HCT116 (cell line): ENCODE data around the gene CSF3R. TPM values are rescaled to one million over a fixed set of nuclear protein-coding genes. Genes with fewer than 3 reads are reported as not detected.

ENCODE experiments used
- ATAC-seq: fragments of 200-7000 bp; cut with Tn5 transposase; 2 replicates; pipeline ENCODE4 v1.9.1; 2020; ENCODE audit warnings: mild to moderate bottlenecking, moderate library complexity
- BruUV-seq: library from RNA; stranded (reverse); fragments of 400-500 nt; replicated peaks from 2 replicates; lab custom pipeline; 2021; lab: Mats Ljungman, UMichigan
- CTCF ChIA-PET: fragments of 300-600 bp; sonication (Branson Sonifier 250); formaldehyde crosslinking; loops from one replicate; lab custom pipeline; 2021; ENCODE audit warnings: antibody characterized with exemption; lab: Charles Lee
- POLR2A ChIA-PET: fragments of 300-600, 350-600 bp; sonication (Branson Sonifier 250); formaldehyde crosslinking; loops from one replicate; lab custom pipeline; 2021; ENCODE audit warnings: antibody characterized with exemption; lab: Charles Lee
- RAD21 ChIA-PET, 2 experiments: fragments of 300-600 bp; sonication (Branson Sonifier 250); formaldehyde crosslinking; loops; one replicate each; lab custom pipeline; 2023; ENCODE audit warnings: low total read pairs in 2 of 2; ENCODE audit not compliant: uncharacterized antibody in 2 of 2, unreplicated experiment in 2 of 2, low non-redundant PET in 1 of 2; lab: Charles Lee
- DNase-seq: peaks from one replicate; pipeline ENCODE4 v3.0.0-alpha.2; 2010; ENCODE audit warnings: low read depth, low spot score
- H2AFZ ChIP-seq: fragments of 200-600 bp; shearing (Covaris generic), sonication (generic); 2 replicates; pipeline ENCODE4 v1.6.1; 2017; ENCODE audit warnings: low read depth, mixed run types, mixed read lengths, antibody characterized with exemption, low read length; ENCODE audit not compliant: poor library complexity, severe bottlenecking
- H3K27ac ChIP-seq: 2 replicates; pipeline ENCODE4 v1.5.1; 2012; ENCODE audit warnings: low read depth, low read length
- H3K27me3 ChIP-seq: fragments of 200-600 bp; sonication (generic); 2 replicates; pipeline ENCODE4 v1.6.1; 2016; ENCODE audit warnings: mixed run types, low read length, mixed read lengths; ENCODE audit not compliant: insufficient read depth
- H3K36me3 ChIP-seq, 2 experiments: fragments of 200-500 bp in 1 of 2; fragments of 200-600 bp in 1 of 2; sonication (Bioruptor generic) in 1 of 2; sonication (generic) in 1 of 2; 2 replicates each; pipeline versions ENCODE4 v1.5.1 to v1.6.1; 2014 to 2016; ENCODE audit warnings: low read length in 2 of 2, inconsistent platforms in 1 of 2, mixed read lengths in 1 of 2, mixed run types in 1 of 2; ENCODE audit not compliant: insufficient read depth in 2 of 2, control insufficient read depth in 1 of 2
- H3K4me1 ChIP-seq, 2 experiments: fragments of 200-600 bp in 1 of 2; sonication (generic) in 1 of 2; 2 replicates each; pipeline versions ENCODE4 v1.5.1 to v1.6.1; 2012 to 2017; ENCODE audit warnings: low read length in 2 of 2, inconsistent platforms in 1 of 2, mild to moderate bottlenecking in 1 of 2, mixed read lengths in 1 of 2, mixed run types in 1 of 2, moderate library complexity in 1 of 2; ENCODE audit not compliant: insufficient read depth in 2 of 2, control insufficient read depth in 1 of 2
- H3K4me2 ChIP-seq: fragments of 200-600 bp; sonication (generic); 2 replicates; pipeline ENCODE4 v1.6.1; 2017; ENCODE audit warnings: mixed run types, low read length, mixed read lengths
- H3K4me3 ChIP-seq, 2 experiments: fragments of 200-600 bp in 1 of 2; sonication (generic) in 1 of 2; replicated peaks in 1 of 2; 2 replicates each; pipeline ENCODE4 v1.5.1; 2011 to 2016; ENCODE audit warnings: low read length in 2 of 2, control low read depth in 1 of 2, low read depth in 1 of 2, mild to moderate bottlenecking in 1 of 2, mixed read lengths in 1 of 2, mixed run types in 1 of 2
- H3K79me2 ChIP-seq: fragments of 200-600 bp; sonication (generic); 2 replicates; pipeline ENCODE4 v1.6.1; 2017; ENCODE audit warnings: mild to moderate bottlenecking, mixed run types, low read length, moderate library complexity, mixed read lengths; ENCODE audit not compliant: insufficient read depth
- H3K9ac ChIP-seq: fragments of 200-600 bp; sonication (generic); 2 replicates; pipeline ENCODE4 v1.6.1; 2016; ENCODE audit warnings: low read length, mixed read lengths
- H3K9me2 ChIP-seq: fragments of 200-600 bp; sonication (generic), shearing (Covaris generic); 2 replicates; pipeline ENCODE4 v1.6.1; 2017; ENCODE audit warnings: mixed run types, mild to moderate bottlenecking, moderate library complexity; ENCODE audit not compliant: insufficient read depth
- H3K9me3 ChIP-seq, 2 experiments: fragments of 200-500 bp in 1 of 2; fragments of 200-600 bp in 1 of 2; sonication (Bioruptor generic) in 1 of 2; sonication (generic) in 1 of 2; 2 replicates each; pipeline ENCODE4 v1.6.1; 2014 to 2017; ENCODE audit warnings: low read length in 2 of 2, mixed read lengths in 2 of 2, inconsistent platforms in 1 of 2, low read depth in 1 of 2, mild to moderate bottlenecking in 1 of 2, mixed run types in 1 of 2, moderate library complexity in 1 of 2; ENCODE audit not compliant: control insufficient read depth in 1 of 2, insufficient read depth in 1 of 2
- H4K20me1 ChIP-seq: fragments of 200-600 bp; sonication (generic), shearing (Covaris generic); 2 replicates; pipeline ENCODE4 v1.6.1; 2017; ENCODE audit warnings: mixed run types, mild to moderate bottlenecking, moderate library complexity; ENCODE audit not compliant: insufficient read depth
- CEBPB ChIP-seq: IDR thresholded peaks from 2 replicates; pipeline ENCODE4 v1.6.1; 2012; ENCODE audit warnings: low read depth
- ELF1 ChIP-seq: IDR thresholded peaks from 2 replicates; pipeline ENCODE4 v1.6.1; 2012; ENCODE audit warnings: low read depth, borderline replicate concordance
- EZH2 ChIP-seq: fragments of 200-600 bp; sonication (generic); IDR thresholded peaks from 2 replicates; pipeline ENCODE4 v1.6.1; 2017; ENCODE audit warnings: antibody characterized with exemption, mixed run types
- FOSL1 ChIP-seq: IDR thresholded peaks from 2 replicates; pipeline ENCODE4 v1.6.1; 2012; ENCODE audit warnings: low read depth
- POLR2A ChIP-seq: IDR thresholded peaks from 2 replicates; pipeline ENCODE4 v1.7.0; 2011; ENCODE audit warnings: borderline replicate concordance; ENCODE audit not compliant: insufficient read depth, insufficient read length; ENCODE audit errors: extremely low read depth
- POLR2AphosphoS5 ChIP-seq: IDR thresholded peaks from 2 replicates; pipeline ENCODE4 v1.6.1; 2011; ENCODE audit warnings: mild to moderate bottlenecking, low read depth, low read length, moderate library complexity
- RAD21 ChIP-seq: IDR thresholded peaks from 2 replicates; pipeline ENCODE4 v1.6.1; 2012; ENCODE audit warnings: low read depth, mild to moderate bottlenecking
- SIN3A ChIP-seq: IDR thresholded peaks from 2 replicates; pipeline ENCODE4 v1.6.1; 2012; ENCODE audit warnings: low read depth
- SP1 ChIP-seq: IDR thresholded peaks from 2 replicates; pipeline ENCODE4 v1.6.1; 2012; ENCODE audit warnings: low read depth
- SRF ChIP-seq: IDR thresholded peaks from 2 replicates; pipeline ENCODE4 v1.6.1; 2012; ENCODE audit warnings: low read depth
- YY1 ChIP-seq: IDR thresholded peaks from 2 replicates; pipeline ENCODE4 v1.6.1; 2011; ENCODE audit warnings: low read length, low read depth, moderate library complexity, mild to moderate bottlenecking; ENCODE audit not compliant: insufficient replicate concordance; ENCODE audit errors: extremely low read depth
- intact Hi-C: fragments of 100-400 bp; cut with micrococcal nuclease; formaldehyde crosslinking; loops from 2 replicates; pipeline ENCODE4 v1.10.0; 2022
- total RNA-seq: library from RNA; stranded (reverse); gene quantifications from one replicate; pipeline ENCODE4 v1.2.1, GENCODE V29; 2021; ENCODE audit not compliant: unreplicated experiment
- TF ChIP-seq, protein P1 (sequence below): IDR thresholded peaks from 2 replicates; pipeline ENCODE4 v1.6.1; 2011; ENCODE audit warnings: mild to moderate bottlenecking, low read length, moderate library complexity; ENCODE audit not compliant: insufficient replicate concordance; ENCODE audit errors: extremely low read depth
- TF ChIP-seq, protein P2 (sequence below), 3 experiments: fragments of 200-600 bp in 1 of 3; sonication (generic) in 1 of 3; IDR thresholded peaks in 2 of 3; conservative IDR thresholded peaks in 1 of 3; 2 replicates each; pipeline ENCODE4 v1.5.1; 2012 to 2017; ENCODE audit warnings: low read depth in 2 of 3, low read length in 2 of 3, antibody characterized with exemption in 1 of 3, borderline replicate concordance in 1 of 3, control low read depth in 1 of 3, mild to moderate bottlenecking in 1 of 3, mixed read lengths in 1 of 3, mixed run types in 1 of 3, moderate library complexity in 1 of 3; ENCODE audit not compliant: insufficient read depth in 1 of 3
- TF ChIP-seq, protein P3 (sequence below): IDR thresholded peaks from 2 replicates; pipeline ENCODE4 v1.6.1; 2012; ENCODE audit warnings: low read depth

The CSF3R gene
- total RNA-seq, 1 experiment from 2014 or later: 0.32 TPM

DNA sequence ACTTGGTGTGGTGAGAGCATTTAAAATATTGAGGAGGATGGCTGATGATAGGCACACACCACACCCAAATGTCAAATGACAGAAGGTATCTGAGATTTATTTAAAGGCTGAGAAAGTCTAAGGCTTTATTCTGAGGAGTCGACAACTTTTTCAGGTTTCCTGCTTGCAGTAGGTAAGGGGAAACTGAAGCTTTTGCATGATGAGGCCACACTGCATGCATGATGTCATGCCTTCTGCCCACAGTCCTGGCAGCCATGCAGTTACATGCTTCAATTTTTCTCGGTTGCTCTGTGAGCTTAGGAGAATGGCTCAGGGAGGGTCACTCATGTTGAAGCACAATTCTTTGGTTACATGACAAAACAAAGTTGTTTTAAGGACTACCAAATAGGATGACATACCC lies 39.4 kb downstream of the CSF3R start:
- Histone ChIP-seq H2AFZ (no peak overlapping the region), H3K36me3 (no peaks in the 10 kb centered on the region), H4K20me1 (no peaks in the 10 kb centered on the region), H3K4me3 (no peak overlapping the region), H3K27me3 (no peaks in the 10 kb centered on the region), H3K9me2 (no peaks in the 10 kb centered on the region), H3K4me2 (no peak overlapping the region), H3K27ac (no peak overlapping the region), H3K9ac (no peak overlapping the region), H3K9me3 (no peaks in the 10 kb centered on the region), H3K4me1 (peaks cover 0 to 10% of the 10 kb centered on the region in 2 experiments; a peak in 1 of 4 replicates), H3K79me2 (no peaks in the 10 kb centered on the region)
- ChIA-PET RAD21 (no interaction called here), CTCF (no interaction called here), POLR2A (no interaction called here)
- intact Hi-C loops: loop anchor here (2.0 kb wide), 1 partner anchor 20 kb away; no protein-coding TSS in a partner anchor
- DNase-seq (no peak), ATAC-seq (no peak)
- TF ChIP-seq, protein P1, sequence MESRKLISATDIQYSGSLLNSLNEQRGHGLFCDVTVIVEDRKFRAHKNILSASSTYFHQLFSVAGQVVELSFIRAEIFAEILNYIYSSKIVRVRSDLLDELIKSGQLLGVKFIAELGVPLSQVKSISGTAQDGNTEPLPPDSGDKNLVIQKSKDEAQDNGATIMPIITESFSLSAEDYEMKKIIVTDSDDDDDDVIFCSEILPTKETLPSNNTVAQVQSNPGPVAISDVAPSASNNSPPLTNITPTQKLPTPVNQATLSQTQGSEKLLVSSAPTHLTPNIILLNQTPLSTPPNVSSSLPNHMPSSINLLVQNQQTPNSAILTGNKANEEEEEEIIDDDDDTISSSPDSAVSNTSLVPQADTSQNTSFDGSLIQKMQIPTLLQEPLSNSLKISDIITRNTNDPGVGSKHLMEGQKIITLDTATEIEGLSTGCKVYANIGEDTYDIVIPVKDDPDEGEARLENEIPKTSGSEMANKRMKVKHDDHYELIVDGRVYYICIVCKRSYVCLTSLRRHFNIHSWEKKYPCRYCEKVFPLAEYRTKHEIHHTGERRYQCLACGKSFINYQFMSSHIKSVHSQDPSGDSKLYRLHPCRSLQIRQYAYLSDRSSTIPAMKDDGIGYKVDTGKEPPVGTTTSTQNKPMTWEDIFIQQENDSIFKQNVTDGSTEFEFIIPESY: no peak
- TF ChIP-seq CEBPB (no peak), POLR2AphosphoS5 (no peak), RAD21 (no peak), EZH2 (no peak)
- BruUV-seq: no TSS peak

DNA sequence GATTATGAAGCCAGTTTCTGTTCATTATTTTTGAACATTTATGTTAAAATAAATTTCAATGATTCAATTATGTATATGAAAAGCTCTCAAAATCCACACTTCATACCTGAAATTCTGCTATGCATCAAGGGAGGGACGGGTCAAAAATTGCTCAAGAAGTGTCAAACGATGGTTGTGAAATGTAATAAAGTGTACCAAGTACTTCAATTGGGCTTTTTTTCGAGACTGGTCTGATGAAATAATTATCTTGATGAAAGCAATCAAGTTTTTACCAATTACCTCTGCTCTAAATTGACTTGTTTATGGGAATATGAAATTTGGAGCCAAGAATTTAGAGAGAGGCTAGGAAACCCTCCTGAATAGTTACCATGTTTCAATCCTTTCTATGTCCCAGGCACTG lies 40.4 kb downstream of the CSF3R start:
- no TSS peak for BruUV-seq
- ChIA-PET POLR2A (no interaction called here), RAD21 (no interaction called here), CTCF (no interaction called here)
- H3K79me2 ChIP-seq: no peaks in the 10 kb centered on the region
- H3K27ac ChIP-seq: no peak overlapping the region
- H3K4me3 ChIP-seq: no peak overlapping the region
- H3K27me3 ChIP-seq: no peaks in the 10 kb centered on the region
- H3K9ac ChIP-seq: no peak overlapping the region
- no peak overlapping the region for H2AFZ ChIP-seq
- DNase-seq: no peak
- peaks cover 5 to 16% of the 10 kb centered on the region in 2 experiments for H3K4me1 ChIP-seq
- no peak for ATAC-seq
- H4K20me1 ChIP-seq: no peaks in the 10 kb centered on the region
- H3K36me3 ChIP-seq: no peaks in the 10 kb centered on the region
- no peaks in the 10 kb centered on the region for H3K9me3 ChIP-seq
- intact Hi-C loops: loop anchor here (2.0 kb wide), 1 partner anchor 20 kb away; no protein-coding TSS in a partner anchor
- H3K9me2 ChIP-seq: no peaks in the 10 kb centered on the region
- no peak overlapping the region for H3K4me2 ChIP-seq
- TF ChIP-seq YY1 (no peak), POLR2A (no peak), ELF1 (no peak), SRF (no peak), FOSL1 (no peak), SIN3A (no peak), SP1 (no peak)
- TF ChIP-seq, protein P2, sequence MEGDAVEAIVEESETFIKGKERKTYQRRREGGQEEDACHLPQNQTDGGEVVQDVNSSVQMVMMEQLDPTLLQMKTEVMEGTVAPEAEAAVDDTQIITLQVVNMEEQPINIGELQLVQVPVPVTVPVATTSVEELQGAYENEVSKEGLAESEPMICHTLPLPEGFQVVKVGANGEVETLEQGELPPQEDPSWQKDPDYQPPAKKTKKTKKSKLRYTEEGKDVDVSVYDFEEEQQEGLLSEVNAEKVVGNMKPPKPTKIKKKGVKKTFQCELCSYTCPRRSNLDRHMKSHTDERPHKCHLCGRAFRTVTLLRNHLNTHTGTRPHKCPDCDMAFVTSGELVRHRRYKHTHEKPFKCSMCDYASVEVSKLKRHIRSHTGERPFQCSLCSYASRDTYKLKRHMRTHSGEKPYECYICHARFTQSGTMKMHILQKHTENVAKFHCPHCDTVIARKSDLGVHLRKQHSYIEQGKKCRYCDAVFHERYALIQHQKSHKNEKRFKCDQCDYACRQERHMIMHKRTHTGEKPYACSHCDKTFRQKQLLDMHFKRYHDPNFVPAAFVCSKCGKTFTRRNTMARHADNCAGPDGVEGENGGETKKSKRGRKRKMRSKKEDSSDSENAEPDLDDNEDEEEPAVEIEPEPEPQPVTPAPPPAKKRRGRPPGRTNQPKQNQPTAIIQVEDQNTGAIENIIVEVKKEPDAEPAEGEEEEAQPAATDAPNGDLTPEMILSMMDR (IDR thresholded peaks at IDR 0.05 in 2 of 3, conservative IDR thresholded peaks at IDR 0.05 in 1 of 3; ENCODE audit: borderline replicate concordance in 1 of 3, insufficient read depth in 1 of 3, low read depth in 2 of 3, low read length in 2 of 3): no peak
- TF ChIP-seq, protein P3, sequence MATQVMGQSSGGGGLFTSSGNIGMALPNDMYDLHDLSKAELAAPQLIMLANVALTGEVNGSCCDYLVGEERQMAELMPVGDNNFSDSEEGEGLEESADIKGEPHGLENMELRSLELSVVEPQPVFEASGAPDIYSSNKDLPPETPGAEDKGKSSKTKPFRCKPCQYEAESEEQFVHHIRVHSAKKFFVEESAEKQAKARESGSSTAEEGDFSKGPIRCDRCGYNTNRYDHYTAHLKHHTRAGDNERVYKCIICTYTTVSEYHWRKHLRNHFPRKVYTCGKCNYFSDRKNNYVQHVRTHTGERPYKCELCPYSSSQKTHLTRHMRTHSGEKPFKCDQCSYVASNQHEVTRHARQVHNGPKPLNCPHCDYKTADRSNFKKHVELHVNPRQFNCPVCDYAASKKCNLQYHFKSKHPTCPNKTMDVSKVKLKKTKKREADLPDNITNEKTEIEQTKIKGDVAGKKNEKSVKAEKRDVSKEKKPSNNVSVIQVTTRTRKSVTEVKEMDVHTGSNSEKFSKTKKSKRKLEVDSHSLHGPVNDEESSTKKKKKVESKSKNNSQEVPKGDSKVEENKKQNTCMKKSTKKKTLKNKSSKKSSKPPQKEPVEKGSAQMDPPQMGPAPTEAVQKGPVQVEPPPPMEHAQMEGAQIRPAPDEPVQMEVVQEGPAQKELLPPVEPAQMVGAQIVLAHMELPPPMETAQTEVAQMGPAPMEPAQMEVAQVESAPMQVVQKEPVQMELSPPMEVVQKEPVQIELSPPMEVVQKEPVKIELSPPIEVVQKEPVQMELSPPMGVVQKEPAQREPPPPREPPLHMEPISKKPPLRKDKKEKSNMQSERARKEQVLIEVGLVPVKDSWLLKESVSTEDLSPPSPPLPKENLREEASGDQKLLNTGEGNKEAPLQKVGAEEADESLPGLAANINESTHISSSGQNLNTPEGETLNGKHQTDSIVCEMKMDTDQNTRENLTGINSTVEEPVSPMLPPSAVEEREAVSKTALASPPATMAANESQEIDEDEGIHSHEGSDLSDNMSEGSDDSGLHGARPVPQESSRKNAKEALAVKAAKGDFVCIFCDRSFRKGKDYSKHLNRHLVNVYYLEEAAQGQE: no peak
